HL-60 (cell line): ENCODE data around the gene POR.

Experiments
- DNase-seq, 2 experiments: peaks; one replicate each; pipeline ENCODE4 v3.0.0-alpha.2; 2010 to 2020; ENCODE audit warnings: low read depth in 1 of 2, low spot score in 1 of 2
- H3K27ac ChIP-seq: fragments of 250-450 bp; sonication (Bioruptor Pico); replicated peaks from 2 replicates; pipeline ENCODE4 v1.5.1; 2020; ENCODE audit warnings: mild to moderate bottlenecking, moderate library complexity
- H3K27me3 ChIP-seq: fragments of 250-450 bp; sonication (Bioruptor Pico); 2 replicates; pipeline ENCODE4 v1.5.1; 2021; ENCODE audit warnings: mild to moderate bottlenecking, moderate library complexity; ENCODE audit not compliant: insufficient read depth, poor library complexity, severe bottlenecking
- H3K4me3 ChIP-seq: replicated peaks from 2 replicates; pipeline ENCODE4 v1.5.1; 2011; ENCODE audit warnings: mild to moderate bottlenecking, control low read depth, low read length; ENCODE audit not compliant: insufficient read depth
- CTCF ChIP-seq: IDR thresholded peaks from one replicate; pipeline ENCODE4 v1.5.1; 2011; ENCODE audit warnings: low read length, control low read depth, inconsistent platforms; ENCODE audit not compliant: insufficient read depth
- GABPA ChIP-seq: IDR thresholded peaks from 2 replicates; pipeline ENCODE4 v1.6.1; 2012; ENCODE audit warnings: low read depth
- POLR2AphosphoS5 ChIP-seq: IDR thresholded peaks from 2 replicates; pipeline ENCODE4 v1.6.1; 2012; ENCODE audit warnings: low read depth
- REST ChIP-seq: IDR thresholded peaks from 2 replicates; pipeline ENCODE4 v1.6.1; 2012; ENCODE audit warnings: low read depth; ENCODE audit not compliant: insufficient replicate concordance
- SPI1 ChIP-seq: IDR thresholded peaks from 2 replicates; pipeline ENCODE4 v1.6.1; 2012; ENCODE audit warnings: low read depth, mild to moderate bottlenecking, borderline replicate concordance

POR gene

GRCh38 chr7:75988568-75989499 lies 73.9 kb downstream of the POR start:
- H3K27ac ChIP-seq = no peak overlapping the region
- TF ChIP-seq POLR2AphosphoS5 (no peak), CTCF (no peak), GABPA (no peak)
- H3K27me3 ChIP-seq = no peaks in the 10 kb centered on the region
- H3K4me3 ChIP-seq = no peak overlapping the region
- DNase-seq = no peak

GRCh38 chr7:75989500-75990388 lies 74.8 kb downstream of the POR start:
- TF ChIP-seq REST (no peak), SPI1 (no peak), GABPA (no peak), CTCF (no peak), POLR2AphosphoS5 (no peak)
- no peak for DNase-seq
- H3K27me3 ChIP-seq = no peaks in the 10 kb centered on the region
- H3K4me3 ChIP-seq = no peak overlapping the region
- H3K27ac ChIP-seq = no peak overlapping the region

GRCh38 chr7:75991531-75992082 lies 76.7 kb downstream of the POR start:
- TF ChIP-seq REST (no peak), POLR2AphosphoS5 (no peak), GABPA (no peak), SPI1 (no peak), CTCF (no peak)
- DNase-seq = no peak
- Histone ChIP-seq H3K27me3 (no peaks in the 10 kb centered on the region), H3K4me3 (no peak overlapping the region), H3K27ac (no peak overlapping the region)
